Panc1 (cell line): Measurements from ENCODE around the gene RDH13. TPM values are rescaled to one million over a fixed set of nuclear protein-coding genes. Genes with fewer than 3 reads are reported as not detected.

Experiments used
- total RNA-seq: library from RNA; stranded (reverse); gene quantifications from one replicate; pipeline ENCODE4 v1.2.1, GENCODE V29; 2021; ENCODE audit not compliant: unreplicated experiment

RDH13 gene
- total RNA-seq, 1 experiment from 2014 or later, result 37.8 TPM

Other genes starting within 250 kb of the RDH13 start
- not detected for gene KIR3DL1, start 246.7 kb downstream of the RDH13 start, total RNA-seq
- not detected for gene KIR2DS4, start 230.5 kb downstream of the RDH13 start, total RNA-seq
- not detected for gene KIR3DL2, start 212.7 kb downstream of the RDH13 start, total RNA-seq
- gene FCAR, start 188.9 kb downstream of the RDH13 start, total RNA-seq, result not detected
- not detected for gene NCR1, start 157.0 kb downstream of the RDH13 start, total RNA-seq
- not detected for gene NLRP7, start 115.6 kb downstream of the RDH13 start, total RNA-seq
- 0.18 TPM for gene NLRP2, start 96.8 kb downstream of the RDH13 start, total RNA-seq
- 1.2 TPM for gene GP6, start 24.9 kb downstream of the RDH13 start, total RNA-seq
- gene EPS8L1, start 12.7 kb upstream of the RDH13 start, total RNA-seq, result 11.0 TPM
- 158 TPM for gene PPP1R12C, start 54.5 kb upstream of the RDH13 start, total RNA-seq
- 116 TPM for gene TNNT1, start 86.1 kb upstream of the RDH13 start, total RNA-seq
- gene TNNI3, start 94.6 kb upstream of the RDH13 start, total RNA-seq, result 14.6 TPM
- gene DNAAF3, start 103.5 kb upstream of the RDH13 start, total RNA-seq, result 12.4 TPM
- gene SYT5, start 117.1 kb upstream of the RDH13 start, total RNA-seq, result 3.2 TPM
- gene PTPRH, start 146.4 kb upstream of the RDH13 start, total RNA-seq, result 42.8 TPM
- 14.2 TPM for gene TMEM86B, start 165.6 kb upstream of the RDH13 start, total RNA-seq
- gene PPP6R1, start 195.9 kb upstream of the RDH13 start, total RNA-seq, result 172 TPM
- 84.2 TPM for gene HSPBP1, start 217.0 kb upstream of the RDH13 start, total RNA-seq
- gene BRSK1, start 220.8 kb upstream of the RDH13 start, total RNA-seq, result 7.9 TPM